K562 (cell line): ENCODE data around the gene RMND5B. TPM values are rescaled to one million over a fixed set of nuclear protein-coding genes. Genes with fewer than 3 reads are reported as not detected.
A peak's percentile ranks its signal among the peaks of the same experiment; 100 is the strongest.

Experiments
- CSDE1 ChIP-seq, 2 experiments: fragments of 450-650 bp; IDR thresholded peaks; 2 replicates each; pipeline ENCODE4 v1.6.1; 2016; ENCODE audit warnings: mild to moderate bottlenecking in 1 of 2
- DNMT1 ChIP-seq: fragments of 450-650 bp; IDR thresholded peaks from 2 replicates; pipeline ENCODE4 v1.6.1; 2016; ENCODE audit warnings: antibody characterized with exemption, mild to moderate bottlenecking
- FUS ChIP-seq: fragments of 200-400 bp; formaldehyde crosslinking; optimal IDR thresholded peaks from 2 replicates; pipeline ENCODE3; 2017; ENCODE audit warnings: low read depth, low read length
- ILF3 ChIP-seq: fragments of 450-650 bp; IDR thresholded peaks from 2 replicates; pipeline ENCODE4 v1.6.1; 2018; ENCODE audit warnings: antibody characterized with exemption, mild to moderate bottlenecking, moderate library complexity, borderline replicate concordance
- KDM4B ChIP-seq, 2 experiments: fragments of 450-650 bp in 1 of 2; sonication (generic) in 1 of 2; IDR thresholded peaks; 2 replicates each; pipeline ENCODE4 v1.6.1; 2016 to 2017; ENCODE audit warnings: borderline replicate concordance in 2 of 2, antibody characterized with exemption in 1 of 2, low read depth in 1 of 2, mild to moderate bottlenecking in 1 of 2
- KLF1 ChIP-seq: fragments of 450-650 bp; IDR thresholded peaks from 2 replicates; pipeline ENCODE4 v1.6.1; 2016; ENCODE audit warnings: missing genetic modification characterization, missing compliant biosample characterization
- NFIX ChIP-seq: fragments of 250-450 bp; sonication (Bioruptor Pico); IDR thresholded peaks from 2 replicates; pipeline ENCODE4 v1.4.0; 2020; ENCODE audit warnings: low read depth, mild to moderate bottlenecking, moderate library complexity
- NONO ChIP-seq, 2 experiments: fragments of 200-400 bp in 1 of 2; fragments of 450-650 bp in 1 of 2; formaldehyde crosslinking in 1 of 2; IDR thresholded peaks; 2 replicates each; pipeline ENCODE4 v1.6.1; 2017; ENCODE audit warnings: low read depth in 2 of 2, mild to moderate bottlenecking in 2 of 2, moderate library complexity in 2 of 2, low read length in 1 of 2
- POLR3G ChIP-seq: IDR thresholded peaks from 2 replicates; pipeline ENCODE4 v1.6.1; 2011; ENCODE audit not compliant: insufficient read length, insufficient replicate concordance; ENCODE audit errors: extremely low read depth
- RBM22 ChIP-seq: fragments of 200-400 bp; formaldehyde crosslinking; IDR thresholded peaks from 2 replicates; pipeline ENCODE4 v1.6.1; 2018; ENCODE audit warnings: low read length, low read depth; ENCODE audit not compliant: poor library complexity, severe bottlenecking
- RERE ChIP-seq: sonication (generic); formaldehyde crosslinking; IDR thresholded peaks from 2 replicates; pipeline ENCODE4 v1.8.0; 2023; ENCODE audit warnings: missing genetic modification reagents, mild to moderate bottlenecking, borderline replicate concordance
- SMC3 ChIP-seq: conservative IDR thresholded peaks from 2 replicates; pipeline ENCODE4 v1.6.1; 2011; ENCODE audit warnings: low read depth, low read length, improper control_type of control experiment; ENCODE audit not compliant: insufficient read depth
- TEAD2 ChIP-seq: fragments of 450-650 bp; IDR thresholded peaks from 2 replicates; pipeline ENCODE4 v1.6.1; 2016; ENCODE audit warnings: missing genetic modification characterization, control low read depth, missing compliant biosample characterization
- TRIM24 ChIP-seq, 2 experiments: fragments of 450-650 bp; IDR thresholded peaks; 2 replicates each; pipeline ENCODE4 v1.6.1; 2016
- ZNF778 ChIP-seq: fragments of 450-650 bp; formaldehyde crosslinking; IDR thresholded peaks from 2 replicates; pipeline ENCODE4 v1.4.0; 2020; ENCODE audit warnings: mild to moderate bottlenecking, moderate library complexity
- polyA plus RNA-seq, 8 experiments: library from polyadenylated mRNA; depleted of rRNA in 4 of 8; stranded (reverse) in 5 of 8; unstranded in 3 of 8; fragments of >200 nt; fragmentation: Nextera tagmentation in 2 of 8; fragmentation: Illumina TruSeq in 1 of 8; extraction: Ambion mirVana in 2 of 8; extraction: Trizol in 1 of 8; gene quantifications; 2 replicates each; pipeline versions ENCODE4 v1.2.1 to v1.2.3, GENCODE V29; 2011 to 2014; ENCODE audit warnings: inconsistent platforms in 1 of 8, missing spikeins in 1 of 8
- total RNA-seq, 7 experiments: library from RNA; depleted of rRNA in 6 of 7; stranded (reverse); fragments of >200 nt in 6 of 7; fragmentation: Illumina TruSeq in 2 of 7; extraction: Trizol in 2 of 7; gene quantifications; 2 replicates each; pipeline versions ENCODE4 v1.2.1 to v1.2.3, GENCODE V29; 2011 to 2021; ENCODE audit warnings: low replicate concordance in 1 of 7
- TF ChIP-seq, protein P1 (sequence below): sonication (generic); formaldehyde crosslinking; IDR thresholded peaks from 2 replicates; pipeline ENCODE4 v1.8.0; 2022; ENCODE audit warnings: mild to moderate bottlenecking, missing genetic modification reagents
- TF ChIP-seq, protein P2 (sequence below): fragments of 450-650 bp; IDR thresholded peaks from 2 replicates; pipeline ENCODE4 v1.6.1; 2017; ENCODE audit warnings: antibody characterized with exemption

RMND5B gene
- total and polyA plus RNA-seq, 9 of the 15 experiments (the other 6 are each of a cell fraction or from before 2014, with no cell fraction given): 2.6 to 57.0 (median 28.3) TPM

DNA sequence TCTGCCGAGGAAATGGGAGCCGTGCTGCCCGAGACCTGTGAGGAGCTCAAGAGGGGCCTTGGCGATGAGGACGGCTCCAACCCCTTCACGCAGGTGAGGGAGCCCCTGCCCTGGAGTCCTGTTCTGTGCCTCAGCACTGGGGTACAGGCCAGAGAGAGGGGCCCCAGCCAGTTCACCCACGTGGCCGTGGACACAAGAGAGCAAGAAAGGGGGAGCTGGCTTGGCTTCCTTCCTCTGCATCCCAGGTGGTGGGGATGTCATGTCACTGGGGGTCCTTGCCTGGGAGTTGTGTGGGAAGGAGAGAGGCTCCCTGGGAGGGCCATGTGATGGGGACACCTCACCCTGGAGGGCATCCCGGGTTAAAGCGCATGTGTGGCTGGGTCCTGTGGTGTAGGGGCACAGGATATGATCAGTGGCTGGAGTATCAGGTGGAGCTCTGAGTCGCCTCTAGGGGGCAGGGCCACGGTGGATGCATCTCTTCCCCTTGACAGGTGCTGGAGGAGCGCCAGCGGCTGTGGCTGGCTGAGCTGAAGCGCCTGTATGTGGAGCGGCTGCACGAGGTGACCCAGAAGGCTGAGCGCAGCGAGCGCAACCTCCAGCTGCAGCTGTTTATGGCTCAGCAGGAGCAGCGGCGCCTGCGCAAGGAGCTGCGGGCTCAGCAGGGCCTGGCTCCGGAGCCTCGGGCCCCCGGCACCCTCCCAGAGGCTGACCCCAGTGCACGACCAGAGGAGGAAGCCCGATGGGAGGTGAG lies 10.0 kb upstream of the RMND5B start (continued):
- TF ChIP-seq, protein P1, sequence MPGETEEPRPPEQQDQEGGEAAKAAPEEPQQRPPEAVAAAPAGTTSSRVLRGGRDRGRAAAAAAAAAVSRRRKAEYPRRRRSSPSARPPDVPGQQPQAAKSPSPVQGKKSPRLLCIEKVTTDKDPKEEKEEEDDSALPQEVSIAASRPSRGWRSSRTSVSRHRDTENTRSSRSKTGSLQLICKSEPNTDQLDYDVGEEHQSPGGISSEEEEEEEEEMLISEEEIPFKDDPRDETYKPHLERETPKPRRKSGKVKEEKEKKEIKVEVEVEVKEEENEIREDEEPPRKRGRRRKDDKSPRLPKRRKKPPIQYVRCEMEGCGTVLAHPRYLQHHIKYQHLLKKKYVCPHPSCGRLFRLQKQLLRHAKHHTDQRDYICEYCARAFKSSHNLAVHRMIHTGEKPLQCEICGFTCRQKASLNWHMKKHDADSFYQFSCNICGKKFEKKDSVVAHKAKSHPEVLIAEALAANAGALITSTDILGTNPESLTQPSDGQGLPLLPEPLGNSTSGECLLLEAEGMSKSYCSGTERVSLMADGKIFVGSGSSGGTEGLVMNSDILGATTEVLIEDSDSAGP: no peak
- TF ChIP-seq RBM22: no peak
- no peak for TF ChIP-seq KDM4B (IDR thresholded peaks at IDR 0.05; ENCODE audit: borderline replicate concordance in 2 of 2, low read depth in 1 of 2)
- no peak for TF ChIP-seq KLF1 (tag)
- TF ChIP-seq FUS: no peak
- 0 out of 2 replicates have a peak, but pooled peaks have one; percentile 21 for TF ChIP-seq NFIX (CRISPR knock-in tag)
- TF ChIP-seq TEAD2 (tag): no peak
- no peak for TF ChIP-seq ZNF778
- no peak for TF ChIP-seq ILF3
- no peak for TF ChIP-seq RERE
- TF ChIP-seq TRIM24 (IDR thresholded peaks at IDR 0.05): 0 out of 4 replicates have a peak, but pooled peaks of 1 of the 2 experiments have one; percentile 15
- TF ChIP-seq NONO (IDR thresholded peaks at IDR 0.05; ENCODE audit: low read depth in 2 of 2, low read length in 1 of 2): no peak
- TF ChIP-seq, protein P2, sequence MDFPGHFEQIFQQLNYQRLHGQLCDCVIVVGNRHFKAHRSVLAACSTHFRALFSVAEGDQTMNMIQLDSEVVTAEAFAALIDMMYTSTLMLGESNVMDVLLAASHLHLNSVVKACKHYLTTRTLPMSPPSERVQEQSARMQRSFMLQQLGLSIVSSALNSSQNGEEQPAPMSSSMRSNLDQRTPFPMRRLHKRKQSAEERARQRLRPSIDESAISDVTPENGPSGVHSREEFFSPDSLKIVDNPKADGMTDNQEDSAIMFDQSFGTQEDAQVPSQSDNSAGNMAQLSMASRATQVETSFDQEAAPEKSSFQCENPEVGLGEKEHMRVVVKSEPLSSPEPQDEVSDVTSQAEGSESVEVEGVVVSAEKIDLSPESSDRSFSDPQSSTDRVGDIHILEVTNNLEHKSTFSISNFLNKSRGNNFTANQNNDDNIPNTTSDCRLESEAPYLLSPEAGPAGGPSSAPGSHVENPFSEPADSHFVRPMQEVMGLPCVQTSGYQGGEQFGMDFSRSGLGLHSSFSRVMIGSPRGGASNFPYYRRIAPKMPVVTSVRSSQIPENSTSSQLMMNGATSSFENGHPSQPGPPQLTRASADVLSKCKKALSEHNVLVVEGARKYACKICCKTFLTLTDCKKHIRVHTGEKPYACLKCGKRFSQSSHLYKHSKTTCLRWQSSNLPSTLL: no peak
- TF ChIP-seq CSDE1 (IDR thresholded peaks at IDR 0.05): no peak
- TF ChIP-seq SMC3: 0 out of 2 replicates have a peak, but pooled peaks have one; percentile 15
- no peak for TF ChIP-seq DNMT1
- TF ChIP-seq POLR3G: no peak
